GM18951 (cell line): ENCODE measurements around the gene DOCK10.

Experiments used
- POLR2A ChIP-seq: IDR thresholded peaks from 4 replicates; pipeline ENCODE4 v1.6.1; 2011; ENCODE audit warnings: mild to moderate bottlenecking; ENCODE audit not compliant: insufficient read length, insufficient read depth; ENCODE audit errors: extremely low read depth
- in situ Hi-C: fragments of 300-500 bp; cut with MboI; formaldehyde crosslinking; loops from one replicate; pipeline ENCODE4 v1.12.0; 2022; ENCODE audit warnings: low sequenced_read_pairs, mixed read lengths, inconsistent platforms; ENCODE audit not compliant: unreplicated experiment

DOCK10 gene

GRCh38 chr2:224751996-224752698 is 290.1 kb downstream of the DOCK10 start:
- no peak for TF ChIP-seq POLR2A

GRCh38 chr2:224749136-224749535 is 293.1 kb downstream of the DOCK10 start:
- TF ChIP-seq POLR2A: no peak
- in situ Hi-C loops: no loop called here

More at GRCh38 chr2:224751996-224752698, 290.1 kb downstream of the DOCK10 start:
- in situ Hi-C loops: no loop called here

- in situ Hi-C loops: no loop called here
Observed at GRCh38 chr2:224747765-224748164, 294.5 kb downstream of the DOCK10 start.

GRCh38 chr2:224736227-224736626 is 306.0 kb downstream of the DOCK10 start:
- TF ChIP-seq POLR2A: no peak
- in situ Hi-C loops: no loop called here

More at GRCh38 chr2:224747765-224748164, 294.5 kb downstream of the DOCK10 start:
- TF ChIP-seq POLR2A: no peak

- TF ChIP-seq POLR2A: no peak
- in situ Hi-C loops: no loop called here
Observed at GRCh38 chr2:224734949-224735348, 307.3 kb downstream of the DOCK10 start.

- in situ Hi-C loops: no loop called here
- no peak for TF ChIP-seq POLR2A
Observed at GRCh38 chr2:224731665-224732064, 310.6 kb downstream of the DOCK10 start.

GRCh38 chr2:224729435-224729834 is 312.8 kb downstream of the DOCK10 start:
- TF ChIP-seq POLR2A: no peak
- in situ Hi-C loops: no loop called here

- no peak for TF ChIP-seq POLR2A
- in situ Hi-C loops: no loop called here
Observed at GRCh38 chr2:224724331-224724730, 317.9 kb downstream of the DOCK10 start.

- no peak for TF ChIP-seq POLR2A
- in situ Hi-C loops: no loop called here
Observed at GRCh38 chr2:224723586-224724217, 318.6 kb downstream of the DOCK10 start.

GRCh38 chr2:224722770-224723169 is 319.5 kb downstream of the DOCK10 start:
- TF ChIP-seq POLR2A: no peak
- in situ Hi-C loops: no loop called here

GRCh38 chr2:224722250-224722649 is 320.0 kb downstream of the DOCK10 start:
- in situ Hi-C loops: no loop called here
- no peak for TF ChIP-seq POLR2A

GRCh38 chr2:224716921-224717320 is 325.3 kb downstream of the DOCK10 start:
- in situ Hi-C loops: no loop called here
- no peak for TF ChIP-seq POLR2A

- TF ChIP-seq POLR2A: no peak
- in situ Hi-C loops: no loop called here
Observed at GRCh38 chr2:224716201-224716600, 326.1 kb downstream of the DOCK10 start, which contains the start of gene CCDC195. CCDC195 (minus strand) TSS chr2:224716365; CDS start chr2:224716365, 0 bp downstream.
